ENCODE measurements around the gene KRTAP12-4.

DNA sequence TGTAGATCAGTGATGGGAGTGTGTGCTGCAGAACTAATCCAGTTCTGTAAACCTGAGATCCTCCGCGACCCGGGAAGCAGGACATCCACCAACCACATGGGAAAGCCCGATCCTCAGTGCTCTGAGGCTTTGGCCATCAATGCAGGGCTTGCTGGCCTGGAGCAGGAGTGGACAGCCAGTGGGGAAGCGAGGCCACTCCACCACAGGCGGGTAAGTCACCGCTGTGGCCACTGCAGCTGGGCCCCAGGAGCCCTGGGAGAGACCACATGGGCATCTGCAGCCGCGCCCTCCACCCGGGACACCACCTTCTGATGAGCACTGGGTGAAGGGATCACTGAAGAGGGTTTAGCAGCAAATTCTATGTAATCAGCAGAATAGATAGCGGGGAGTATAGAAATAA lies 26.7 kb upstream of the KRTAP12-4 start:
- TF ChIP-seq TAF1 (IDR thresholded peaks at IDR 0.05; ENCODE audit: low read depth): no peak
- TF ChIP-seq YY1 (IDR thresholded peaks at IDR 0.05; ENCODE audit: low read depth): no peak
- TF ChIP-seq, protein P1, sequence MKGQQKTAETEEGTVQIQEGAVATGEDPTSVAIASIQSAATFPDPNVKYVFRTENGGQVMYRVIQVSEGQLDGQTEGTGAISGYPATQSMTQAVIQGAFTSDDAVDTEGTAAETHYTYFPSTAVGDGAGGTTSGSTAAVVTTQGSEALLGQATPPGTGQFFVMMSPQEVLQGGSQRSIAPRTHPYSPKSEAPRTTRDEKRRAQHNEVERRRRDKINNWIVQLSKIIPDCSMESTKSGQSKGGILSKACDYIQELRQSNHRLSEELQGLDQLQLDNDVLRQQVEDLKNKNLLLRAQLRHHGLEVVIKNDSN (IDR thresholded peaks at IDR 0.05): no peak
- TF ChIP-seq RAD21 (IDR thresholded peaks at IDR 0.05; ENCODE audit: low read depth): no peak
- TF ChIP-seq, protein P2, sequence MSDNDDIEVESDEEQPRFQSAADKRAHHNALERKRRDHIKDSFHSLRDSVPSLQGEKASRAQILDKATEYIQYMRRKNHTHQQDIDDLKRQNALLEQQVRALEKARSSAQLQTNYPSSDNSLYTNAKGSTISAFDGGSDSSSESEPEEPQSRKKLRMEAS (IDR thresholded peaks at IDR 0.05): no peak
- no peak for TF ChIP-seq NFIC (IDR thresholded peaks at IDR 0.05)
- no peak for TF ChIP-seq EP300 (IDR thresholded peaks at IDR 0.05; ENCODE audit: borderline replicate concordance)
- TF ChIP-seq CREB1 (IDR thresholded peaks at IDR 0.05; ENCODE audit: low read depth): no peak
